BJ (cell line): Measurements from ENCODE around the gene PALM. TPM values are rescaled to one million over a fixed set of nuclear protein-coding genes. Genes with fewer than 3 reads are reported as not detected.

ENCODE experiments used
- CTCF ChIA-PET: fragments of 350-600 bp; formaldehyde crosslinking; extraction: SDS; loops from one replicate; lab custom pipeline; 2021; ENCODE audit warnings: antibody characterized with exemption, inconsistent platforms; lab: Yijun Ruan, JAX
- POLR2A ChIA-PET: fragments of 300-600 bp; sonication (Branson Sonifier 250); formaldehyde crosslinking; extraction: SDS; loops from one replicate; lab custom pipeline; 2021; ENCODE audit warnings: antibody characterized with exemption; lab: Charles Lee
- DNase-seq: peaks from one replicate; pipeline ENCODE4 v3.0.0-alpha.2; 2011; ENCODE audit warnings: low read depth
- H3K27me3 ChIP-seq: 2 replicates; pipeline ENCODE4 v1.6.0; 2011; ENCODE audit warnings: low read length; ENCODE audit not compliant: control insufficient read depth, insufficient read depth
- H3K36me3 ChIP-seq: 2 replicates; pipeline ENCODE4 v1.5.1; 2011; ENCODE audit warnings: low read length; ENCODE audit not compliant: control insufficient read depth, insufficient read depth
- H3K4me3 ChIP-seq: 2 replicates; pipeline ENCODE4 v1.5.1; 2011; ENCODE audit warnings: low read depth, mild to moderate bottlenecking, control low read depth, low read length
- CTCF ChIP-seq: IDR thresholded peaks from 2 replicates; pipeline ENCODE4 v1.5.1; 2011; ENCODE audit warnings: low read depth, mild to moderate bottlenecking, control low read depth, inconsistent platforms, low read length, moderate library complexity; ENCODE audit not compliant: insufficient read depth
- polyA plus RNA-seq: library from polyadenylated mRNA; depleted of rRNA; stranded (reverse); fragments of >200 nt; gene quantifications from 2 replicates; pipeline ENCODE4 v1.2.3, GENCODE V29; 2011; rRNA removed

PALM gene
- polyA plus RNA-seq, 1 experiment = 1.2 TPM

- H3K27me3 ChIP-seq = no peaks in the 10 kb centered on the region
- CTCF ChIA-PET = interaction anchor here (1.1 kb wide), 1 partner anchor 28 kb away, joined by 3 read pairs; no protein-coding TSS in a partner anchor
- peak; percentile 100 for DNase-seq
- TF ChIP-seq CTCF = no peak
- POLR2A ChIA-PET = interaction anchor here (0.7 kb wide), 1 partner anchor 69 kb away, joined by 4 read pairs; no protein-coding TSS in a partner anchor
- peak within 1 kb of the TSS; percentile 70 for H3K4me3 ChIP-seq
- H3K36me3 ChIP-seq = peaks cover 7% of the 10 kb centered on the region
Observed at GRCh38 chr19:796692-797527, 88.2 kb downstream of the PALM start, which contains the start of gene PTBP1. Gene PTBP1, plus strand, starts transcription at chr19:797452. Its CDS starts 46 bp downstream, at chr19:797498.

Other genes starting within 250 kb of the PALM start
- gene SHC2, start 247.9 kb upstream of the PALM start, polyA plus RNA-seq = 1.3 and 3.4 TPM in 2 replicates
- 0.10 TPM in 1 of 2 replicates, not detected in the other for gene MADCAM1, start 212.4 kb upstream of the PALM start, polyA plus RNA-seq
- gene TPGS1, start 201.4 kb upstream of the PALM start, polyA plus RNA-seq = 4.5 and 6.8 TPM in 2 replicates
- 49.1 and 75.2 TPM in 2 replicates for gene CDC34, start 177.2 kb upstream of the PALM start, polyA plus RNA-seq
- gene GZMM, start 164.9 kb upstream of the PALM start, polyA plus RNA-seq = not detected in 2 replicates
- gene BSG, start 136.3 kb upstream of the PALM start, polyA plus RNA-seq = 579 and 1,176 TPM in 2 replicates
- 0.83 and 1.5 TPM in 2 replicates for gene HCN2, start 119.1 kb upstream of the PALM start, polyA plus RNA-seq
- 21.9 and 38.6 TPM in 2 replicates for gene POLRMT, start 75.4 kb upstream of the PALM start, polyA plus RNA-seq
- 0.05 TPM in 1 of 2 replicates, not detected in the other for gene FGF22, start 69.1 kb upstream of the PALM start, polyA plus RNA-seq
- 2.7 and 2.9 TPM in 2 replicates for gene RNF126, start 45.7 kb upstream of the PALM start, polyA plus RNA-seq
- gene FSTL3, start 32.5 kb upstream of the PALM start, polyA plus RNA-seq = 62.5 and 83.2 TPM in 2 replicates
- not detected in 2 replicates for gene PRSS57, start 13.5 kb upstream of the PALM start, polyA plus RNA-seq
- gene MISP, start 42.2 kb downstream of the PALM start, polyA plus RNA-seq = 0.05 and 0.06 TPM in 2 replicates
- 137 and 328 TPM in 2 replicates for gene PTBP1, start 88.5 kb downstream of the PALM start, polyA plus RNA-seq
- 0.56 and 1.1 TPM in 2 replicates for gene PLPPR3, start 113.0 kb downstream of the PALM start, polyA plus RNA-seq
- 0.07 TPM in 1 of 2 replicates, not detected in the other for gene AZU1, start 118.9 kb downstream of the PALM start, polyA plus RNA-seq
- gene PRTN3, start 132.1 kb downstream of the PALM start, polyA plus RNA-seq = not detected in 2 replicates
- 0.10 and 0.12 TPM in 2 replicates for gene ELANE, start 143.4 kb downstream of the PALM start, polyA plus RNA-seq
- gene CFD, start 150.7 kb downstream of the PALM start, polyA plus RNA-seq = 0.70 and 0.77 TPM in 2 replicates
- gene MED16, start 184.3 kb downstream of the PALM start, polyA plus RNA-seq = 21.5 and 39.8 TPM in 2 replicates
- not detected in 2 replicates for gene RNU6-9, start 184.5 kb downstream of the PALM start, polyA plus RNA-seq
- gene R3HDM4, start 204.3 kb downstream of the PALM start, polyA plus RNA-seq = 35.3 and 46.6 TPM in 2 replicates
- gene KISS1R, start 208.4 kb downstream of the PALM start, polyA plus RNA-seq = not detected in 2 replicates
- gene ARID3A, start 217.1 kb downstream of the PALM start, polyA plus RNA-seq = 10.7 and 17.4 TPM in 2 replicates